HEK293 (cell line): ENCODE results near the gene GPR157.

Source experiments
- CTCF ChIA-PET: fragments of 350-600 bp; formaldehyde crosslinking; extraction: SDS; loops from one replicate; lab custom pipeline; 2021; ENCODE audit warnings: antibody characterized with exemption; lab: Yijun Ruan, JAX
- POLR2A ChIA-PET: fragments of 300-600 bp; formaldehyde crosslinking; extraction: SDS; loops from one replicate; lab custom pipeline; 2020; ENCODE audit warnings: antibody characterized with exemption, inconsistent platforms; lab: Yijun Ruan, JAX
- H3K27ac ChIP-seq: fragments of 200-500 bp; sonication (Bioruptor generic); 2 replicates; pipeline ENCODE4 v1.5.1; 2014; ENCODE audit warnings: low read depth, low read length, control low read depth, inconsistent platforms; ENCODE audit errors: extremely low read depth
- H3K36me3 ChIP-seq, 2 experiments: fragments of 200-500 bp in 1 of 2; sonication (Bioruptor generic) in 1 of 2; 1 replicate in 1 of 2; 2 replicates in 1 of 2; pipeline ENCODE4 v1.5.1; 2014 to 2017; ENCODE audit warnings: inconsistent platforms in 2 of 2, low read length in 2 of 2; ENCODE audit not compliant: control insufficient read depth in 2 of 2, insufficient read depth in 1 of 2
- H3K4me1 ChIP-seq: fragments of 200-500 bp; sonication (Bioruptor generic); 2 replicates; pipeline ENCODE4 v1.5.1; 2014; ENCODE audit warnings: mild to moderate bottlenecking, low read length, inconsistent platforms; ENCODE audit not compliant: control insufficient read depth, insufficient read depth
- H3K4me3 ChIP-seq: 2 replicates; pipeline ENCODE4 v1.5.1; 2011; ENCODE audit warnings: low read depth, mild to moderate bottlenecking, control low read depth, low read length, moderate library complexity
- H3K9me3 ChIP-seq: fragments of 200-500 bp; sonication (Bioruptor generic); 2 replicates; pipeline ENCODE4 v1.5.1; 2014; ENCODE audit warnings: low read depth, low read length, inconsistent platforms; ENCODE audit not compliant: control insufficient read depth, insufficient read depth
- BCL11B ChIP-seq: fragments of 450-650 bp; formaldehyde crosslinking; IDR thresholded peaks from 2 replicates; pipeline ENCODE4 v1.5.1; 2016; ENCODE audit warnings: low read depth, missing biosample characterization, missing genetic modification characterization
- OSR2 ChIP-seq: fragments of 450-650 bp; formaldehyde crosslinking; IDR thresholded peaks from 2 replicates; pipeline ENCODE4 v1.5.1; 2016; ENCODE audit warnings: missing biosample characterization, missing genetic modification characterization
- OVOL3 ChIP-seq: fragments of 450-650 bp; formaldehyde crosslinking; IDR thresholded peaks from 2 replicates; pipeline ENCODE4 v1.5.1; 2016; ENCODE audit warnings: missing biosample characterization, missing genetic modification characterization
- SCRT1 ChIP-seq: fragments of 450-650 bp; formaldehyde crosslinking; IDR thresholded peaks from 2 replicates; pipeline ENCODE4 v1.5.1; 2016; ENCODE audit warnings: missing biosample characterization, missing genetic modification characterization, borderline replicate concordance
- SCRT2 ChIP-seq: fragments of 450-650 bp; formaldehyde crosslinking; IDR thresholded peaks from 2 replicates; pipeline ENCODE4 v1.5.1; 2016; ENCODE audit warnings: missing biosample characterization, missing genetic modification characterization
- SETDB1 ChIP-seq: IDR thresholded peaks from one replicate; pipeline ENCODE4 v1.6.1; 2017; ENCODE audit warnings: mild to moderate bottlenecking, low read length, moderate library complexity, mixed read lengths; ENCODE audit not compliant: insufficient read length
- SP3 ChIP-seq: fragments of 450-650 bp; formaldehyde crosslinking; IDR thresholded peaks from 2 replicates; pipeline ENCODE4 v1.5.1; 2016; ENCODE audit warnings: missing biosample characterization, missing genetic modification characterization
- ZBTB7A ChIP-seq: fragments of 450-650 bp; formaldehyde crosslinking; IDR thresholded peaks from 2 replicates; pipeline ENCODE4 v1.5.1; 2016; ENCODE audit warnings: low read depth, missing biosample characterization, missing genetic modification characterization
- ZBTB8A ChIP-seq: fragments of 450-650 bp; formaldehyde crosslinking; IDR thresholded peaks from 2 replicates; pipeline ENCODE4 v1.5.1; 2016; ENCODE audit warnings: missing biosample characterization, missing genetic modification characterization
- ZFP3 ChIP-seq: fragments of 450-650 bp; formaldehyde crosslinking; IDR thresholded peaks from 2 replicates; pipeline ENCODE4 v1.5.1; 2016; ENCODE audit warnings: low read depth, missing biosample characterization, missing genetic modification characterization
- ZIC2 ChIP-seq: fragments of 450-650 bp; formaldehyde crosslinking; IDR thresholded peaks from 2 replicates; pipeline ENCODE4 v1.5.1; 2016; ENCODE audit warnings: missing biosample characterization, missing genetic modification characterization
- ZNF10 ChIP-seq: fragments of 450-650 bp; formaldehyde crosslinking; IDR thresholded peaks from 2 replicates; pipeline ENCODE4 v1.5.1; 2017; ENCODE audit warnings: missing biosample characterization, missing genetic modification characterization
- ZNF175 ChIP-seq: fragments of 450-650 bp; formaldehyde crosslinking; IDR thresholded peaks from 2 replicates; pipeline ENCODE4 v1.5.1; 2016; ENCODE audit warnings: missing biosample characterization, missing genetic modification characterization
- ZNF211 ChIP-seq: fragments of 450-650 bp; formaldehyde crosslinking; IDR thresholded peaks from 2 replicates; pipeline ENCODE4 v1.5.1; 2016; ENCODE audit warnings: low read depth, missing biosample characterization, missing genetic modification characterization
- ZNF214 ChIP-seq: fragments of 450-650 bp; formaldehyde crosslinking; IDR thresholded peaks from 2 replicates; pipeline ENCODE4 v1.5.1; 2017; ENCODE audit warnings: missing biosample characterization, mild to moderate bottlenecking, missing genetic modification characterization, borderline replicate concordance
- ZNF23 ChIP-seq: fragments of 450-650 bp; formaldehyde crosslinking; IDR thresholded peaks from 2 replicates; pipeline ENCODE4 v1.5.1; 2016; ENCODE audit warnings: missing biosample characterization, missing genetic modification characterization, borderline replicate concordance
- ZNF335 ChIP-seq: fragments of 450-650 bp; formaldehyde crosslinking; conservative IDR thresholded peaks from 2 replicates; pipeline ENCODE4 v1.5.1; 2016; ENCODE audit warnings: missing biosample characterization, missing genetic modification characterization
- ZNF350 ChIP-seq: fragments of 450-650 bp; formaldehyde crosslinking; IDR thresholded peaks from 2 replicates; pipeline ENCODE4 v1.5.0; 2017; ENCODE audit warnings: missing biosample characterization, mild to moderate bottlenecking, missing genetic modification characterization
- ZNF404 ChIP-seq: fragments of 450-650 bp; formaldehyde crosslinking; IDR thresholded peaks from 2 replicates; pipeline ENCODE4 v1.5.1; 2017; ENCODE audit warnings: missing biosample characterization, missing genetic modification characterization
- ZNF426 ChIP-seq: fragments of 450-650 bp; formaldehyde crosslinking; IDR thresholded peaks from 2 replicates; pipeline ENCODE4 v1.5.1; 2017; ENCODE audit warnings: missing biosample characterization, missing genetic modification characterization, mild to moderate bottlenecking, inconsistent platforms, moderate library complexity
- ZNF548 ChIP-seq: fragments of 450-650 bp; formaldehyde crosslinking; IDR thresholded peaks from 2 replicates; pipeline ENCODE4 v1.5.1; 2016; ENCODE audit warnings: missing biosample characterization, missing genetic modification characterization
- ZNF585B ChIP-seq: fragments of 450-650 bp; formaldehyde crosslinking; IDR thresholded peaks from 2 replicates; pipeline ENCODE4 v1.5.1; 2016; ENCODE audit warnings: missing biosample characterization, missing genetic modification characterization
- ZNF621 ChIP-seq: fragments of 450-650 bp; formaldehyde crosslinking; IDR thresholded peaks from 2 replicates; pipeline ENCODE4 v1.5.1; 2017; ENCODE audit warnings: missing biosample characterization, missing genetic modification characterization
- ZNF830 ChIP-seq: fragments of 450-650 bp; IDR thresholded peaks from 2 replicates; pipeline ENCODE4 v1.5.0; 2018; ENCODE audit warnings: missing biosample characterization, missing genetic modification characterization, low read depth, mild to moderate bottlenecking, moderate library complexity
- TF ChIP-seq, protein P1 (sequence below): fragments of 450-650 bp; formaldehyde crosslinking; IDR thresholded peaks from 2 replicates; pipeline ENCODE4 v1.5.1; 2016; ENCODE audit warnings: missing biosample characterization, missing genetic modification characterization
- TF ChIP-seq, protein P2 (sequence below): fragments of 450-650 bp; formaldehyde crosslinking; IDR thresholded peaks from 2 replicates; pipeline ENCODE4 v1.5.1; 2017; ENCODE audit warnings: missing biosample characterization, missing genetic modification characterization

The GPR157 gene

DNA sequence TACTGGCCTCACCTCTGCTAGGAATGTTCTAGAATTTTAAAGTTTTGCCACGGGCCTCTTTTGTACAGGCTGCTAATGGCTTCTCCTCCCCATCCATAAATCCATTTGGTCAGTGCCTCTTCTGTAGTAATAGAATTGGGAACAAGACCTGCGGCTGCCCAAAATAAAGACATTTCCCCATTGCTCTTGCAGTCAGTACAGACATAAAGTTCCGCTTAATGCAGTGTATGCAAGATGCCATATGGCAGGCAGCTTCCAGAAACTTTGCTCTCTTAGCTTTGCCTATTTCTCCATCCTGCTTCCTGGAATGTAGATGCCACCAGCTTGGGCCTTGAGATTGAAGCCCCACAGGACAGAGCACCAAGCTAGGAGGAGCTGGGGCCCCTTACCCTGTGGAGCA, 55.8 kb downstream of the GPR157 start:
- peaks cover 4% of the 10 kb centered on the region for H3K4me1 ChIP-seq
- no peak for TF ChIP-seq ZNF548
- TF ChIP-seq ZNF211 (tag by site-specific recombination), result no peak
- no peak for TF ChIP-seq ZNF10
- TF ChIP-seq OSR2, result no peak
- TF ChIP-seq ZNF350 (tag by site-specific recombination), result no peak
- TF ChIP-seq ZFP3, result no peak
- no peak for TF ChIP-seq ZNF426 (tag by site-specific recombination)
- no peak for TF ChIP-seq BCL11B (tag by site-specific recombination)
- TF ChIP-seq, all 188 proteins: peak for 0
- ChIA-PET POLR2A (no interaction called here), CTCF (interaction anchor here (0.6 to 1.1 kb wide), 2 partner anchors 11 to 150 kb away, joined by 3 read pairs; no protein-coding TSS in a partner anchor)
- Histone ChIP-seq H3K27ac (no peak overlapping the region), H3K36me3 (no peaks in the 10 kb centered on the region), H3K4me3 (no peak overlapping the region), H3K9me3 (no peaks in the 10 kb centered on the region)

DNA sequence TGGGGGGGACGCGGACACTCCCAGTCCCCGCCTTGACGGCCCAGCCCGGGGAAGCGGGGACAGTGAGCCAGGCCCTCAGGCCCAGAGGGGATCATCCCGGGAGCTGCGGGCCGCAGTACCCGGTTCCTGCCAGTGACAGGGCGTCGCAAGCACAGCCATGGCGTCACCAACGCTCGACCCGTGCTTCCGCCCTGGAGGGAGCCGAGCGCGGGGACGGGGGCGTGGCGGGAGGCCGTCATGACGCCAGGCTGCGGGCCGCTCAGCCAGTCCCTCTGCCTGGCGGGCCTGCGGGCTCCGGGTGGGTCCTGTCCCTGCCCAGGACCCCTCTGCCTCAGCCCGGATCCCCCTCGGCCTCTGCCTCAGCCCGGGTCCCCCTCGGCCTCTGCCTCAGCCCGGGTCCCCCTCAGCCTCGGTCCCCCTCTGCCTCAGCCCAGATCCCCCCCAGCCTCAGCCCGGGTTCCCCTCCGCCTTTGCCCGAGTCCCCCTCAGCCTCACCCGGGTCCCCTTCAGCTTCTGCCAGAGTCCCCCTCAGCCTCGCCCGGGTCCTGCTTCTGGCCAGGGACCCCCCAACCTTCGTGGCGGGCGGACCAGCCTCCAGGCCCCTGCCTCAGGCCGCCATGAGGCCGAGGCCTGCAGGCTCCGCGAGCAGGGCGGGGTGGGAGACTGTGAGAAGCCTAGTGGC, 57.2 kb downstream of the GPR157 start:
- CTCF ChIA-PET, result no interaction called here
- POLR2A ChIA-PET, result no interaction called here
- no peaks in the 10 kb centered on the region for H3K9me3 ChIP-seq
- no peak overlapping the region for H3K27ac ChIP-seq
- no peak overlapping the region for H3K4me3 ChIP-seq
- H3K36me3 ChIP-seq, result no peaks in the 10 kb centered on the region
- peaks cover 4% of the 10 kb centered on the region for H3K4me1 ChIP-seq
- TF ChIP-seq ZNF214 (tag by site-specific recombination), result no peak
- TF ChIP-seq, all 188 proteins: peak for 0

DNA sequence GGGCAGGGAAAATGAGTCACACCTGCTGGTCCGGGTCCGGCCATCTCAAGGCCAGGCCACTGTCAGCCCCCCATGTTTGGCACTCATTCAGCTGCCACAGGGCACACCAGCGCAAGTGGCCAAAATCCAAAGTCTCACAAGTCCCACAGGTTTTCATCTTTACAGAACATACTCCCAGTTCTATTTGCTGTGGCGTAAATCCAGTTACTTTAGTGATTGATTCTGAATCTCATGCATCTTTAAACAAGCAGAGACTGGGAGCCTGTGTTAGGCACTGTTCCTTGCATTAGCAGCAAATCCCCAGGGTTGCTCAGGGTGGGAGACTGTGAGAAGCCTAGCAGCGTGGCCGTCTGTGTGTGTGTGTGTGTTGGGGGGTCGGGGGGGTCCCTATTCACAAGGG, 58.4 kb downstream of the GPR157 start:
- peaks cover 4% of the 10 kb centered on the region; the same call in 1 of the 2 replicates for H3K4me1 ChIP-seq
- POLR2A ChIA-PET, result no interaction called here
- H3K4me3 ChIP-seq, result no peak overlapping the region
- no peak for TF ChIP-seq ZBTB7A (tag by site-specific recombination)
- no peak for TF ChIP-seq ZIC2 (tag by site-specific recombination)
- TF ChIP-seq SP3 (tag by site-specific recombination), result no peak
- no peak for TF ChIP-seq ZNF335 (tag by site-specific recombination)
- H3K9me3 ChIP-seq, result no peaks in the 10 kb centered on the region
- H3K27ac ChIP-seq, result no peak overlapping the region
- CTCF ChIA-PET, result interaction anchor here (1.1 kb wide), 1 partner anchor 10 kb away, joined by 5 read pairs; no protein-coding TSS in a partner anchor
- H3K36me3 ChIP-seq, result no peaks in the 10 kb centered on the region

DNA sequence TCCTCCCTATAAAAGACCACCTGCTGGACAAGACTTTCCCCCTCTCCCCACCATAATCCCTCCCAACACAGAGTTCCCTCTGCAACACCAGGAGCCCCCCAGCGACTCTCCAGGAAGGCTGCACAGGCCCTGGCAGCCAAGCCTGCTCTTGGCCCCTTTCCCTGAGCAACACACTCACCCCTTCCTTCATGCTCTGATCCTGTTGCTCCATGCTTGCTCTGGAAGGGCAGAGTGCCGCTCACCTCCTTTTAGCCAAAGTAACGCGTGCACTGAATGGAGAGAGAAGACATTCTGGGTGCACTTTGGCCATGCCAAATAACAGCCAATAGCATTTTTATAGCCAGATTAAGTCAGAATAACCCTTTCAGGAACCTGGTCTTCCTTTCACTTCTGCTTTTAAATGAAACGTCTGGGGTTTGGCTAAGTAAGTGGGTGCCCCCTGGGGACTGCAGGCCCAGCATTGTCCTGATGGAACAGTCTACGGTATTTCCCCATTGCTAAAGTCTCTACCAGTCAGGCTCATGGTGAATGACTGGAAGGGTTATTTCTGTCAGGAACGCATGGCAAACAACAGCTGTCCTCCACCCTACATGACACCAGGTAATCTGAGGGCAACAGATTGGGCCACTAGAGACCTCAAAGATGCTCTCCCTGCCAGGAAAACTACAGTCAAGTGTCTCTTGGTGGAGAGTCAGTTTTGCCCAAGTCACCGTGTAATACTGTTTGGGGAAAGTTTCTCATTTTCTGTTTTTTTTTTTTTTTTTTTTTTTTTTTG, 59.4 kb downstream of the GPR157 start, which contains the start of gene SLC2A5:
Gene SLC2A5 (minus strand): TSS at position 310 of the 775 bp plus-strand sequence. CDS start 99 bp downstream, at position 211.
- no peaks in the 10 kb centered on the region for H3K4me1 ChIP-seq
- H3K9me3 ChIP-seq, result no peaks in the 10 kb centered on the region
- POLR2A ChIA-PET, result no interaction called here
- no peaks in the 10 kb centered on the region for H3K36me3 ChIP-seq
- no peak within 1 kb of the TSS for H3K27ac ChIP-seq
- CTCF ChIA-PET, result interaction anchor here (1.1 kb wide), 1 partner anchor 11 kb away, joined by 5 read pairs; no protein-coding TSS in a partner anchor
- no peak within 1 kb of the TSS for H3K4me3 ChIP-seq
- TF ChIP-seq ZNF175 (tag by site-specific recombination), result no peak
- TF ChIP-seq ZBTB8A, result no peak
- no peak for TF ChIP-seq OVOL3
- TF ChIP-seq, protein P1, sequence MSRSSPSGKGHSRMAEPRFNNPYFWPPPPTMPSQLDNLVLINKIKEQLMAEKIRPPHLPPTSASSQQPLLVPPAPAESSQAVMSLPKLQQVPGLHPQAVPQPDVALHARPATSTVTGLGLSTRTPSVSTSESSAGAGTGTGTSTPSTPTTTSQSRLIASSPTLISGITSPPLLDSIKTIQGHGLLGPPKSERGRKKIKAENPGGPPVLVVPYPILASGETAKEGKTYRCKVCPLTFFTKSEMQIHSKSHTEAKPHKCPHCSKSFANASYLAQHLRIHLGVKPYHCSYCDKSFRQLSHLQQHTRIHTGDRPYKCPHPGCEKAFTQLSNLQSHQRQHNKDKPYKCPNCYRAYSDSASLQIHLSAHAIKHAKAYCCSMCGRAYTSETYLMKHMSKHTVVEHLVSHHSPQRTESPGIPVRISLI (tag by site-specific recombination), result 0 out of 2 replicates have a peak, but pooled peaks have one; percentile 62
- TF ChIP-seq, protein P2, sequence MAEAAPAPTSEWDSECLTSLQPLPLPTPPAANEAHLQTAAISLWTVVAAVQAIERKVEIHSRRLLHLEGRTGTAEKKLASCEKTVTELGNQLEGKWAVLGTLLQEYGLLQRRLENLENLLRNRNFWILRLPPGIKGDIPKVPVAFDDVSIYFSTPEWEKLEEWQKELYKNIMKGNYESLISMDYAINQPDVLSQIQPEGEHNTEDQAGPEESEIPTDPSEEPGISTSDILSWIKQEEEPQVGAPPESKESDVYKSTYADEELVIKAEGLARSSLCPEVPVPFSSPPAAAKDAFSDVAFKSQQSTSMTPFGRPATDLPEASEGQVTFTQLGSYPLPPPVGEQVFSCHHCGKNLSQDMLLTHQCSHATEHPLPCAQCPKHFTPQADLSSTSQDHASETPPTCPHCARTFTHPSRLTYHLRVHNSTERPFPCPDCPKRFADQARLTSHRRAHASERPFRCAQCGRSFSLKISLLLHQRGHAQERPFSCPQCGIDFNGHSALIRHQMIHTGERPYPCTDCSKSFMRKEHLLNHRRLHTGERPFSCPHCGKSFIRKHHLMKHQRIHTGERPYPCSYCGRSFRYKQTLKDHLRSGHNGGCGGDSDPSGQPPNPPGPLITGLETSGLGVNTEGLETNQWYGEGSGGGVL (tag by site-specific recombination), result no peak
- no peak for TF ChIP-seq ZNF830
- TF ChIP-seq SCRT1 (tag by site-specific recombination), result 0 out of 2 replicates have a peak, but pooled peaks have one; percentile 8
- peak; percentile 87 for TF ChIP-seq ZIC2 (tag by site-specific recombination)
- TF ChIP-seq ZNF23 (tag by site-specific recombination), result no peak
- TF ChIP-seq SCRT2 (tag by site-specific recombination), result peak; percentile 54
- no peak for TF ChIP-seq ZNF404 (tag by site-specific recombination)
- no peak for TF ChIP-seq ZNF621 (tag by site-specific recombination)
- TF ChIP-seq SETDB1, result no peak
- TF ChIP-seq ZNF585B (tag by site-specific recombination), result no peak
